ENCODE results near the gene GPATCH4. TPM values are rescaled to one million over a fixed set of nuclear protein-coding genes. Genes with fewer than 3 reads are reported as not detected.

Gene GPATCH4
- 22.4 TPM for total RNA-seq
- long read RNA-seq, transcript GPATCH4-201 (8 exons, 1,972 nt) = major isoform, 45 of 56 reads
- long read RNA-seq, partial matches to known transcripts = 2 of 56 reads
- long read RNA-seq, other reads (novel, unspliced or antisense) = 7 of 56 reads

DNA sequence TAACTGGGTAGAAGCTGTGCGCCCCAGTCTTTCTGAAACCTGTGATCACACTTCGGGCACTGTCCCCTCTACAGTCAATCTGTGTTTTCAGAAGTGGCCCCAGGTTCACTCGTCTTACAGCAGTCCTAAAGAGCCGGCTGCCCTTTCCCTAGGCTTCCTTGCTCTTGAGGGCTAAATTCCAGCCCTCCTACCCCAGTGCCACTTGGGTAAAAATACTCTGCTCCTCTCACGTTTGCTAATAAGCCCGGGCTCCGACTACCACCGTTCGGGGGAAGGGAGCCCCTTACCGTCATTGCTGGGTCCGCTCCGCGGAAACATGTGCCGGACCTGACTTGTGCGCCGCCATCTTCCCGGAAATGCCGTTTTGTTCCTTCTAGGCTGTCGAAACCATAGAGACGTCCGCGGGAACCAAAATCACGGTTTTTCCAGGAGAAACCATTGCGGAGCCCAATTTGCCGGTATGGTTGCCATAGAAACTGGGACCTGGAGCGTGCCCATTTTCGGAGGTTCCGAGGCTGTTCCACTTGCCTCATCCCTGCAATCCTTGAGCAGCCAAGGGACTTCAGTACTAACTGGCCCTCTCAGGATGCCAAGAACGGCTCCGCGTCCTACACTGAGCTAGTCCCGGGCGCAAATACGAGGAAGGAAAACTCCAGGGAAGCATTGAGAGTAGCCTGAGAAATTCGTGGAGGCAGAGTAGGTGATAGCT, at the start of gene GPATCH4:
Gene GPATCH4, minus strand, starts transcription at position 358 of the 709 bp plus-strand sequence.
- intact Hi-C loops (cut with DNase I) = no loop called here
- H3K27ac ChIP-seq = peak within 1 kb of the TSS; percentile 78

GRCh38 chr1:156648951-156649350, 47.7 kb upstream of the GPATCH4 start:
- Histone ChIP-seq H3K27me3 (peaks cover 63% of the 10 kb centered on the region), H3K36me3 (no peaks in the 10 kb centered on the region), H3K4me3 (no peak overlapping the region), H3K4me1 (no peaks in the 10 kb centered on the region), H3K27ac (no peak overlapping the region), H3K9me3 (no peaks in the 10 kb centered on the region)
- no peak for TF ChIP-seq CTCF (IDR thresholded peaks at IDR 0.05)
- DNase-seq (no peak), ATAC-seq (no peak)
- intact Hi-C loops (cut with DNase I) = no loop called here

More for the DNA sequence above, at the start of gene GPATCH4:
- DNase-seq (peak; percentile 84), ATAC-seq (peak; percentile 91)
- H3K36me3 ChIP-seq = peaks cover 25% of the 10 kb centered on the region
- TF ChIP-seq CTCF (IDR thresholded peaks at IDR 0.05) = no peak
- H3K27me3 ChIP-seq = no peaks in the 10 kb centered on the region
- H3K4me1 ChIP-seq = peaks cover 22% of the 10 kb centered on the region
- H3K9me3 ChIP-seq = no peaks in the 10 kb centered on the region
- peak within 1 kb of the TSS; percentile 73 for H3K4me3 ChIP-seq

DNA sequence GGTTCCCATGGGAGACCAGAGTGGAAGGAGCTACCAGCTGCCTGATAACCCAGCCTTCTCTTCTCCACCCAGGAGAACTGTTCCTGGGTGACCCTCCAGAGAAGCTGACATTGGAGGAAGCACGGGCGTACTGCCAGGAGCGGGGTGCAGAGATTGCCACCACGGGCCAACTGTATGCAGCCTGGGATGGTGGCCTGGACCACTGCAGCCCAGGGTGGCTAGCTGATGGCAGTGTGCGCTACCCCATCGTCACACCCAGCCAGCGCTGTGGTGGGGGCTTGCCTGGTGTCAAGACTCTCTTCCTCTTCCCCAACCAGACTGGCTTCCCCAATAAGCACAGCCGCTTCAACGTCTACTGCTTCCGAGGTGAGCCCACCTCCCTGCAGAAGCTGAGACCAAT, 47.2 kb upstream of the GPATCH4 start:
- H3K27ac ChIP-seq = no peak overlapping the region
- ATAC-seq (no peak), DNase-seq (no peak)
- peaks cover 59% of the 10 kb centered on the region for H3K27me3 ChIP-seq
- H3K4me3 ChIP-seq = no peak overlapping the region
- H3K36me3 ChIP-seq = no peaks in the 10 kb centered on the region
- no peaks in the 10 kb centered on the region for H3K9me3 ChIP-seq
- intact Hi-C loops (cut with DNase I) = no loop called here
- no peak for TF ChIP-seq CTCF (IDR thresholded peaks at IDR 0.05)
- H3K4me1 ChIP-seq = no peaks in the 10 kb centered on the region

GRCh38 chr1:156647351-156647750, 46.1 kb upstream of the GPATCH4 start:
- Histone ChIP-seq H3K36me3 (no peaks in the 10 kb centered on the region), H3K4me3 (no peak overlapping the region), H3K27me3 (peaks cover 65% of the 10 kb centered on the region), H3K27ac (no peak overlapping the region), H3K9me3 (no peaks in the 10 kb centered on the region), H3K4me1 (peaks cover 2% of the 10 kb centered on the region)
- ATAC-seq (no peak), DNase-seq (no peak)
- intact Hi-C loops (cut with DNase I) = no loop called here
- no peak for TF ChIP-seq CTCF (IDR thresholded peaks at IDR 0.05)

DNA sequence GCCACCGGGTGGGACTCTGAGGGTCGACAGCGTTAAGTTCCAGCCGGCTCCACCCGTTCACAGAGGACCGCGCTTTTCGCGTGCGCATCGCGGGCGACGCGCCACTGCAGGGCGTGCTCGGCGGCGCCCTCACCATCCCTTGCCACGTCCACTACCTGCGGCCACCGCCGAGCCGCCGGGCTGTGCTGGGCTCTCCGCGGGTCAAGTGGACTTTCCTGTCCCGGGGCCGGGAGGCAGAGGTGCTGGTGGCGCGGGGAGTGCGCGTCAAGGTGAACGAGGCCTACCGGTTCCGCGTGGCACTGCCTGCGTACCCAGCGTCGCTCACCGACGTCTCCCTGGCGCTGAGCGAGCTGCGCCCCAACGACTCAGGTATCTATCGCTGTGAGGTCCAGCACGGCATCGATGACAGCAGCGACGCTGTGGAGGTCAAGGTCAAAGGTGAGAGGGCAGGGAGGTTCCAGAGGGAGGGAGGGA, 45.5 kb upstream of the GPATCH4 start:
- peaks cover 65% of the 10 kb centered on the region for H3K27me3 ChIP-seq

More for the DNA sequence above, 45.5 kb upstream of the GPATCH4 start:
- intact Hi-C loops (cut with DNase I) = no loop called here
- TF ChIP-seq CTCF (IDR thresholded peaks at IDR 0.05) = no peak
- DNase-seq = no peak
- Histone ChIP-seq H3K4me3 (no peak overlapping the region), H3K4me1 (peaks cover 8% of the 10 kb centered on the region), H3K27ac (no peak overlapping the region), H3K36me3 (no peaks in the 10 kb centered on the region), H3K9me3 (no peaks in the 10 kb centered on the region)
- no peak for ATAC-seq
